GM23338 (cell line): ENCODE measurements around the gene GNB2.
"Not testable (repeated sequence)": the region's sequence is repeated elsewhere in the genome, so short reads cannot be mapped to it uniquely, and the experiment has no call there.

Source experiments
- EZH2 ChIP-seq: fragments of 200-600 bp; sonication (generic); IDR thresholded peaks from one replicate; pipeline ENCODE4 v1.8.0; 2017; ENCODE audit warnings: antibody characterized with exemption, mild to moderate bottlenecking, low read depth; ENCODE audit not compliant: unreplicated experiment
- POLR2AphosphoS5 ChIP-seq: IDR thresholded peaks from 2 replicates; pipeline ENCODE4 v1.6.1; 2016; ENCODE audit warnings: antibody characterized with exemption, low read depth
- REST ChIP-seq: IDR thresholded peaks from one replicate; pipeline ENCODE4 v1.6.1; 2018; ENCODE audit warnings: antibody characterized with exemption; ENCODE audit not compliant: unreplicated experiment
- TF ChIP-seq, protein P1 (sequence below), 2 experiments: fragments of 200-600 bp in 1 of 2; sonication (generic) in 1 of 2; conservative IDR thresholded peaks; 2 replicates each; pipeline versions ENCODE4 v1.5.1 to v1.6.1; 2016 to 2017; ENCODE audit warnings: antibody characterized with exemption in 2 of 2, low read depth in 2 of 2, mild to moderate bottlenecking in 2 of 2, moderate library complexity in 1 of 2

GRCh38 chr7:100669106-100669505, 4.4 kb upstream of the GNB2 start:
- TF ChIP-seq, protein P1, sequence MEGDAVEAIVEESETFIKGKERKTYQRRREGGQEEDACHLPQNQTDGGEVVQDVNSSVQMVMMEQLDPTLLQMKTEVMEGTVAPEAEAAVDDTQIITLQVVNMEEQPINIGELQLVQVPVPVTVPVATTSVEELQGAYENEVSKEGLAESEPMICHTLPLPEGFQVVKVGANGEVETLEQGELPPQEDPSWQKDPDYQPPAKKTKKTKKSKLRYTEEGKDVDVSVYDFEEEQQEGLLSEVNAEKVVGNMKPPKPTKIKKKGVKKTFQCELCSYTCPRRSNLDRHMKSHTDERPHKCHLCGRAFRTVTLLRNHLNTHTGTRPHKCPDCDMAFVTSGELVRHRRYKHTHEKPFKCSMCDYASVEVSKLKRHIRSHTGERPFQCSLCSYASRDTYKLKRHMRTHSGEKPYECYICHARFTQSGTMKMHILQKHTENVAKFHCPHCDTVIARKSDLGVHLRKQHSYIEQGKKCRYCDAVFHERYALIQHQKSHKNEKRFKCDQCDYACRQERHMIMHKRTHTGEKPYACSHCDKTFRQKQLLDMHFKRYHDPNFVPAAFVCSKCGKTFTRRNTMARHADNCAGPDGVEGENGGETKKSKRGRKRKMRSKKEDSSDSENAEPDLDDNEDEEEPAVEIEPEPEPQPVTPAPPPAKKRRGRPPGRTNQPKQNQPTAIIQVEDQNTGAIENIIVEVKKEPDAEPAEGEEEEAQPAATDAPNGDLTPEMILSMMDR (conservative IDR thresholded peaks at IDR 0.05; ENCODE audit: low read depth in 2 of 2): not testable (repeated sequence)
- not testable (repeated sequence) for TF ChIP-seq POLR2AphosphoS5, EZH2, REST
